Suprapubic skin (tissue), 4 donors: ENCODE measurements around the gene ART3. TPM values are rescaled to one million over a fixed set of nuclear protein-coding genes. Genes with fewer than 3 reads are reported as not detected.

ENCODE experiments used
- DNase-seq, 2 donors: peaks; one replicate each; pipeline ENCODE4 v3.0.0-alpha.2; 2019; ENCODE audit warnings: low spot score in 2 of 2
- H3K27ac ChIP-seq: fragments of 200-600 bp; sonication (generic); one replicate; pipeline ENCODE4 v1.5.1; 2019
- H3K27me3 ChIP-seq: fragments of 200-600 bp; sonication (generic); one replicate; pipeline ENCODE4 v1.5.1; 2019
- H3K36me3 ChIP-seq: fragments of 200-600 bp; sonication (generic); one replicate; pipeline ENCODE4 v1.5.1; 2019
- H3K4me1 ChIP-seq: fragments of 200-600 bp; sonication (generic); one replicate; pipeline ENCODE4 v1.5.1; 2019
- H3K4me3 ChIP-seq: fragments of 200-600 bp; sonication (generic); one replicate; pipeline ENCODE4 v1.5.1; 2019; ENCODE audit warnings: mild to moderate bottlenecking
- H3K9me3 ChIP-seq: fragments of 200-600 bp; sonication (generic); one replicate; pipeline ENCODE4 v1.5.1; 2019
- CTCF ChIP-seq, 2 donors: fragments of 200-600 bp in 1 of 2; fragments of 450-650 bp in 1 of 2; sonication (generic) in 1 of 2; IDR thresholded peaks; one replicate each; pipeline ENCODE4 v1.5.1; 2016 to 2019; ENCODE audit warnings: antibody characterized with exemption in 2 of 2, mild to moderate bottlenecking in 1 of 2, moderate library complexity in 1 of 2
- EP300 ChIP-seq: sonication (generic); formaldehyde crosslinking; IDR thresholded peaks from one replicate; pipeline ENCODE4 v1.6.1; 2017; ENCODE audit warnings: antibody characterized with exemption
- POLR2A ChIP-seq, 2 donors: fragments of 450-650 bp; IDR thresholded peaks; one replicate each; pipeline ENCODE4 v1.6.1; 2017; ENCODE audit warnings: antibody characterized with exemption in 2 of 2, mild to moderate bottlenecking in 2 of 2, moderate library complexity in 2 of 2
- POLR2AphosphoS5 ChIP-seq, 3 donors: sonication (generic); formaldehyde crosslinking; IDR thresholded peaks; one replicate each; pipeline ENCODE4 v1.6.1; 2017; ENCODE audit warnings: antibody characterized with exemption in 3 of 3
- WGBS: methylation state at CpG from one replicate; pipeline ENCODE4 v1.1.5; 2018; 5-methylcytosine and 5-hydroxymethylcytosine counted together
- total RNA-seq, 4 donors: library from RNA; depleted of rRNA; stranded (reverse); fragments of >200 nt; gene quantifications; one replicate each; pipeline ENCODE4 v1.1.0, GENCODE V29; 2016

ART3 gene
- total RNA-seq, 4 donors from 2014 or later, result 0.48 to 1.5 TPM; not detected in 2

DNA sequence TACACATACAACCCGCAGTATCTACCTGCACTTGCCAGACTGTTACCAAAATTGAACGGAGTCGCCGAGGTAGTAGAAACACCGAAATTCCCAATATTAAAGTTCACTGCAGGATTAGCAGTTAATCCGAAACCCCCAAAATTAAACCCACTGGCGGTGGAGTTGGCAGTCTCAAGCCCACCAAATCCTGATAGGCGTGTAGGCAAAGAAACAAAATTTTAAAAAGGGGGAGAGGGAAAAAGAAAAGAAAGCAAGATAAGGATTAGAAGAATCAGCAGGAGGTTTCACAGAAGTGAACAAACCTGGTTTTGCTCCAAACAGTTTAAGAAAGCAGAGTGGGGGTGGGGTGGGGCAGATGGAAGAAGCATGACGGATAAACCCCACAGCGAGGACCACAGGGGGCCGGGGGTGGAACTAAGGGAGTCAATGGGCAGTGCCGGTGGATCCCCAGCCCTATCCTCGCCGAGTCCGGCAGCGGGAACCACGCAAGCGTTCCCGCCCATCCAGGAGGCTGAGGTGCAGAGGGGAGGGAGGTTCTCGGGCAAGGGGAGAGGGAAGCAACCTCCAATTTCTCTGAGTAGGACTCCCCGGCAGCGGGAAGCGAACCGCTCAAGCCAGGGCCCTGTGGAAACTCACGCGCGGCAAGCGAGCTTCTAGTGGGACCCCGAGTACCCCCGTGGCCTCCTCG, 73.1 kb downstream of the ART3 start:
- Histone ChIP-seq H3K4me1 (peaks cover 28% of the 10 kb centered on the region), H3K27me3 (no peaks in the 10 kb centered on the region), H3K9me3 (no peaks in the 10 kb centered on the region), H3K4me3 (peak overlapping the region; percentile 98), H3K36me3 (peaks cover 10% of the 10 kb centered on the region), H3K27ac (peak overlapping the region; percentile 94)
- WGBS, result 1% methylated on average over 20 of the region's 31 CpGs
- TF ChIP-seq POLR2A (IDR thresholded peaks at IDR 0.05), result no peak
- no peak for TF ChIP-seq EP300
- TF ChIP-seq CTCF (IDR thresholded peaks at IDR 0.05), result no peak
- TF ChIP-seq POLR2AphosphoS5 (IDR thresholded peaks at IDR 0.05), result no peak
- DNase-seq, result peak; percentile 67 to 79

DNA sequence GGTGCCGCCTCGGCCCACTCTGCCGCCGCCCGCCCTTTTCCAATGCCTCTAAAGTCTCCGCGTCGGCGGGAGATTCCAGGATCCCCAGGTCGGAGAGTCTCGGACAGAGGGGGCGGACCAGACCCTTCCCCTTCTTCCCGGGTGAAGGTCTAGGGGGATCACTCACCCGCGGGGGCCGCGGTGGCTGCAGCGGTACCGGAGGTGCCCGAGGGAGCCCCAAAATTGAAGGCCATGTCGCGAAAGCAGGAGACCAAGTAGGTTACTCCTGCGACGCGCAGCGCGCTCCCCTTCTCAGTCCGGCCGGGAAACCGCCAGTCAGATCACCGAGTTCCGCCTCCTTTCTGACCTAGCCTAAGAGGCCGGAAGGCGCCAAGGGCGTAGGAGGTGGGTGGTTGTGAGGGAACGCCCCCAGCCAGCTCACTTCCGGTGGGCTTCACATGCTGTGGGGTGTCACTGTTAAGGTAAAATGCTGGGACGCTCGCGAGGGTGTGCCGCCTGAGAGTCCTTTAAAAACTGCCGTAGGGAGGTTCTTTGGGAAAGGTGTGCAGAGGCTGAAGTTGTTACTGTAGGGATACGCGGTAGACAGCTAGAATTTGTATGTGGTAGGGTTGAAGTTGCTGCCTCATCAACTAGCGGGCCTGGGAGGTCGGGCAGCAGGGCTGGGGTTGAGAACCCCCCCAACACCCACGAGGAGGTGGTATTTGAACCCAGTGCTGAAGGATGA, 73.8 kb downstream of the ART3 start, which contains the start of gene NUP54:
TSS of gene NUP54 (minus strand) at position 256 of the 724 bp plus-strand sequence. CDS start at position 233, 23 bp downstream.
- H3K9me3 ChIP-seq, result no peaks in the 10 kb centered on the region
- peaks cover 28% of the 10 kb centered on the region for H3K4me1 ChIP-seq
- DNase-seq, result peak; percentile 96 to 97
- peak within 1 kb of the TSS; percentile 98 for H3K4me3 ChIP-seq
- H3K36me3 ChIP-seq, result peaks cover 8% of the 10 kb centered on the region
- H3K27me3 ChIP-seq, result no peaks in the 10 kb centered on the region
- under 1% methylated on average over 31 of the region's 47 CpGs for WGBS
- H3K27ac ChIP-seq, result peak within 1 kb of the TSS; percentile 94
- TF ChIP-seq POLR2A (IDR thresholded peaks at IDR 0.05) (peak in 1 of 2 donors; percentile 65), POLR2AphosphoS5 (IDR thresholded peaks at IDR 0.05) (peak; percentile 17 to 96 (median 74)), EP300 (no peak), CTCF (IDR thresholded peaks at IDR 0.05) (no peak)

- Histone ChIP-seq H3K27ac (no peak overlapping the region), H3K9me3 (no peaks in the 10 kb centered on the region), H3K27me3 (no peaks in the 10 kb centered on the region), H3K4me1 (peaks cover 7% of the 10 kb centered on the region), H3K36me3 (no peaks in the 10 kb centered on the region), H3K4me3 (no peak overlapping the region)
- TF ChIP-seq CTCF (IDR thresholded peaks at IDR 0.05) (no peak), POLR2A (IDR thresholded peaks at IDR 0.05) (no peak), EP300 (no peak), POLR2AphosphoS5 (IDR thresholded peaks at IDR 0.05) (no peak)
- WGBS, result 79% methylated on average over 2 of the region's 2 CpGs
- no peak for DNase-seq
Measured at GRCh38 chr4:76153356-76153755, 78.8 kb downstream of the ART3 start.

- Histone ChIP-seq H3K36me3 (peaks cover 12% of the 10 kb centered on the region), H3K9me3 (no peaks in the 10 kb centered on the region), H3K4me3 (no peak overlapping the region), H3K4me1 (no peaks in the 10 kb centered on the region), H3K27ac (no peak overlapping the region), H3K27me3 (no peaks in the 10 kb centered on the region)
- WGBS, result 69% methylated on average over 3 of the region's 3 CpGs
- DNase-seq, result no peak
- TF ChIP-seq EP300 (no peak), POLR2A (IDR thresholded peaks at IDR 0.05) (no peak), POLR2AphosphoS5 (IDR thresholded peaks at IDR 0.05) (no peak), CTCF (IDR thresholded peaks at IDR 0.05) (no peak)
Measured at GRCh38 chr4:76155979-76156378, 81.5 kb downstream of the ART3 start.

GRCh38 chr4:76156635-76157034, 82.1 kb downstream of the ART3 start:
- DNase-seq, result no peak
- Histone ChIP-seq H3K9me3 (no peaks in the 10 kb centered on the region), H3K4me1 (no peaks in the 10 kb centered on the region), H3K36me3 (peaks cover 18% of the 10 kb centered on the region), H3K27ac (no peak overlapping the region), H3K4me3 (no peak overlapping the region), H3K27me3 (no peaks in the 10 kb centered on the region)
- 15% methylated on average over 2 of the region's 2 CpGs for WGBS
- TF ChIP-seq CTCF (IDR thresholded peaks at IDR 0.05), result no peak
- no peak for TF ChIP-seq POLR2A (IDR thresholded peaks at IDR 0.05)
- no peak for TF ChIP-seq POLR2AphosphoS5 (IDR thresholded peaks at IDR 0.05)
- TF ChIP-seq EP300, result no peak
